Measurements from ENCODE around the gene RASEF.

Gene RASEF

GRCh38 chr9:83020864-83021263 is 42.1 kb downstream of the RASEF start:
- no peak for TF ChIP-seq CTCF (IDR thresholded peaks at IDR 0.05)

GRCh38 chr9:83020327-83020726 is 42.6 kb downstream of the RASEF start:
- no peak for TF ChIP-seq CTCF (IDR thresholded peaks at IDR 0.05)

- no peak for TF ChIP-seq CTCF (IDR thresholded peaks at IDR 0.05)
Measured at GRCh38 chr9:83019246-83019645, 43.7 kb downstream of the RASEF start.

- TF ChIP-seq CTCF (IDR thresholded peaks at IDR 0.05) = no peak
Measured at GRCh38 chr9:83015897-83016296, 47.0 kb downstream of the RASEF start.

DNA sequence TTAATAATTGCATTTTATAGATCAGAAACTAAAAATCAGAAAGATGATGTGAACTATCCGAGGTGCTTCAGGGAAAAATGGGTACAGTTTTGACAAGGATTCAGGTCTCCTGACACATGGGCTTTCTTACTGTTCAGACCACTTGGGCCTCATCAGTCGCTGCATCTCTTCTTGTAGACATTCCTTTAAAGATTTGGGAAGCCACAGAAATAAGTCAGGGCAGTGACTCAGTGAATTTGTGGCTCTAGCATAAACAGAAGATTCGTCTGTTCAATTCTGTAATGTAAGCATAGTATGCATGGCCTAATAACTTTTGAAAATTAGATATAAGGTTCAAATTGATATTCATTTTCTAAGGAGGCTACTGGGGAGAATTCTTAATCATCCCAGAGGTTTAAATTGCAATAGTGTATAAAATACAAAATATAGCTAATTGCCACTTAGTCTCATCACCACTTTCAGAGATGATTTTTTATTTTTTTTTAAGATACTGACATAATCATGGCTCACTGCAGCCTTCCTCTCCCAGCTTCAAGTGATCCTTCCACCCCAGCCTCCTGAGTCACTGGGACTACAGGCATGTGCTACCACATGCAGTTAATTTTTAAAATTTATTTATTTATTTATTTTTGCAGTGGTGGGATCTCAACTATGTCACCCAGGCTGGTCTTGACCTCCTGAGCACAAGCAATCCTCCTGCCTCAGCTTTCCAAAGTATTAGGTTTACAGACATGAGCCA is 48.9 kb downstream of the RASEF start:
- no peak for TF ChIP-seq CTCF (IDR thresholded peaks at IDR 0.05)

DNA sequence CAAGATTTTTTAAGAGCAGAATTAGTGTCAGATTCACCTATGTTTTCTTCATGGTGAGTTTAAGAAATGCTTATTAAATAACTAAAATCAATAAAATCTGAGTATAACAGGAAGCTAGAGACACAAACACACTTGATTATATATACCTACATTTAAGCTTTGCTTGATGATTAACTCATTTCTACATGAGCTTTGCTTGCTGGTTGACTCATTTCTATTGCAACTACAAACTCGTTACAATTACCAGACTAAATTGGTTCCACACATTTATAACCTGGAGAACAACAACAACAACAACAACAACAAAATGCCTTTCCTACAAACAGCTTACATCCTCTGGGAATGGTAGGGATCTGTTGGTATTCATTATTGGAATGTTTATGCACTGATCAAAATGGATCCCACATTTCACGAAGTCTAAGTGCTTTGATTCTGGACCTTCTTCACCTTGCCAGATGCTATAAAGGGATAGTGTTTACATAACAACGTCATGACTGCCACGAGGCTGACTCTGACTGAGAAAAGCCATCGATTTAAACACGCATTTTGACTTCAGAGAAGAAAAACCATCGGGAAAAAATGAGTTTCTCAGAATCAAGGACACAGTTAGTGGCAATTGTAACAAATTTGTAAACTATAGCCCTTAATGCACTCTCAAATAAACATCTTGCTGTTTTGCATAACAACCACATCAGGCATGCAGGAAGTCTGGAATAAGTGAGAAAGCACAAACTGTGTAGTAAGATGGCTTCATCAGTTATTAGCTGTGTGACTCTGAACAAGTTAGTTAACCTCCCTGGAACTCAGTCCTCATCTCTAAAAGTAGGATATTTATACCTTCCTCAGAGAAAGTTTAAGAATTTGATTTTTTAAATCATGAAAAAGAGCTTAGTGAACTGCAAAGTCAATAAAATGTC is 49.8 kb downstream of the RASEF start:
- no peak for TF ChIP-seq CTCF (IDR thresholded peaks at IDR 0.05)

- no peak for TF ChIP-seq CTCF (IDR thresholded peaks at IDR 0.05)
Measured at GRCh38 chr9:83012168-83012921, 50.6 kb downstream of the RASEF start.

All from LNCAP (cell line).